Measurements from ENCODE around the gene CENPL. TPM values are rescaled to one million over a fixed set of nuclear protein-coding genes. Genes with fewer than 3 reads are reported as not detected.

CENPL gene
- total and polyA plus RNA-seq, 9 of the 15 experiments (the other 6 are each of a cell fraction or from before 2014, with no cell fraction given): 33.0 to 52.7 (median 39.7) TPM

- 72% methylated on average over 5 of the region's 5 CpGs for WGBS (ENCODE audit: insufficient coverage, low coverage, missing lambda C conversion rate)
- no peaks in the 10 kb centered on the region for H3K4me1 ChIP-seq (replicated peaks in 1 of 2; ENCODE audit: control insufficient read depth in 2 of 2, insufficient read depth in 2 of 2, low read length in 2 of 2)
- TF ChIP-seq CXXC5 (CRISPR knock-in tag; IDR thresholded peaks at IDR 0.05) (no peak), KDM1A (IDR thresholded peaks at IDR 0.05) (0 out of 4 replicates have a peak, but pooled peaks of 1 of the 2 experiments have one; percentile 12)
- ATAC-seq: no peak
- intact Hi-C loops (cut with micrococcal nuclease) (no loop called here), in situ Hi-C loops (cut with MboI) (no loop called here)
- no peak overlapping the region for H2AFZ ChIP-seq (ENCODE audit: low read depth, low read length)
- H3K4me2 ChIP-seq (ENCODE audit: insufficient read depth, low read length): no peak overlapping the region
- H3K27ac ChIP-seq (ENCODE audit: extremely low read depth, low read depth, low read length): no peak overlapping the region
- no peaks in the 10 kb centered on the region for H3K27me3 ChIP-seq (ENCODE audit: control insufficient read depth in 2 of 2, insufficient read depth in 2 of 2, low read length in 2 of 2)
- H3K36me3 ChIP-seq (ENCODE audit: control insufficient read depth, insufficient read depth, low read length): peaks cover 76% of the 10 kb centered on the region
- H3K9ac ChIP-seq (ENCODE audit: insufficient read depth in 1 of 2, low read depth in 2 of 2, low read length in 2 of 2): no peak overlapping the region
- ChIA-PET POLR2A (interaction anchor here (1.1 to 10.4 kb wide), 2 partner anchors 11 to 16 kb away, joined by 3 to 183 read pairs; partner anchors contain the start of genes GAS5 and ZBTB37), CTCF (ENCODE audit: low intra/inter-chr PET ratio) (no interaction called here)
- no peaks in the 10 kb centered on the region for H3K79me2 ChIP-seq (ENCODE audit: control insufficient read depth, insufficient read depth, low read length)
- BruUV-seq (replicated peaks): no TSS peak
- DNase-seq (ENCODE audit: extremely low read depth in 1 of 4, low spot score in 3 of 4): peak in 1 of 4 experiments; percentile 6
- H3K9me3 ChIP-seq (replicated peaks; ENCODE audit: control insufficient read depth, insufficient read depth, low read depth, low read length): no peaks in the 10 kb centered on the region
- no peaks in the 10 kb centered on the region for H3K9me1 ChIP-seq (ENCODE audit: control insufficient read depth, insufficient read depth, low read length)
- H3K4me3 ChIP-seq: no peak overlapping the region
- no peak for FAIRE-seq
- H4K20me1 ChIP-seq (replicated peaks; ENCODE audit: control insufficient read depth, insufficient read depth, low read length): no peaks in the 10 kb centered on the region
These were observed 28.4 kb upstream of the CENPL start for GRCh38 chr1:173853074-173853473.

DNA sequence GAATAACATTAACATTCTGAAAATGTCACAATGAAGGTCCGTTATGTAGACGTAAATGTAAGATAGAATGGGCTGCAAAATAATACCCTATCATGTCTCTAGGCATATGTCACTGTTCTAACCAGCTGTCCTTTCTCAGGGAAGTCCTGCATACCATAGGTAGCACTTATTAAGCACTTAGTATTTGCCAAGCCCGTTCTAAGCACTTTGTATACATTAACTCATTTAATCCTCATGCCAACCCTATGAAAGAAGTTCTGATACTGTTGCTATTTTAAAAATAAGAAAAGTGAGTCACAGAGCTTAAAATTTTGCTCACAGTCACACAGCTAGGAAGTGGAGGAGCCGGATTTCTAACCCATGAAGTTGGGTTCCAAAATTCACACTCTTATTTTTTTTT is 27.4 kb upstream of the CENPL start:
- Histone ChIP-seq H3K4me3 (no peak overlapping the region), H4K20me1 (replicated peaks; ENCODE audit: control insufficient read depth, insufficient read depth, low read length) (no peaks in the 10 kb centered on the region), H3K4me1 (replicated peaks in 1 of 2; ENCODE audit: control insufficient read depth in 2 of 2, insufficient read depth in 2 of 2, low read length in 2 of 2) (no peaks in the 10 kb centered on the region), H3K9me3 (replicated peaks; ENCODE audit: control insufficient read depth, insufficient read depth, low read depth, low read length) (no peaks in the 10 kb centered on the region), H3K9me1 (ENCODE audit: control insufficient read depth, insufficient read depth, low read length) (no peaks in the 10 kb centered on the region), H3K27ac (ENCODE audit: extremely low read depth, low read depth, low read length) (no peak overlapping the region), H3K27me3 (ENCODE audit: control insufficient read depth in 2 of 2, insufficient read depth in 2 of 2, low read length in 2 of 2) (no peaks in the 10 kb centered on the region), H3K79me2 (ENCODE audit: control insufficient read depth, insufficient read depth, low read length) (no peaks in the 10 kb centered on the region), H3K4me2 (ENCODE audit: insufficient read depth, low read length) (no peak overlapping the region), H3K36me3 (ENCODE audit: control insufficient read depth, insufficient read depth, low read length) (peaks cover 70% of the 10 kb centered on the region), H3K9ac (ENCODE audit: insufficient read depth in 1 of 2, low read depth in 2 of 2, low read length in 2 of 2) (no peak overlapping the region), H2AFZ (ENCODE audit: low read depth, low read length) (no peak overlapping the region)
- CTCF ChIA-PET (ENCODE audit: low intra/inter-chr PET ratio): interaction anchor here (0.7 kb wide), 1 partner anchor 291 kb away, joined by 3 read pairs; no protein-coding TSS in a partner anchor
- intact Hi-C loops (cut with micrococcal nuclease): no loop called here
- FAIRE-seq: no peak
- no peak for ATAC-seq
- WGBS (ENCODE audit: insufficient coverage, low coverage, missing lambda C conversion rate): 93% methylated on average over 4 of the region's 4 CpGs
- DNase-seq (ENCODE audit: extremely low read depth in 1 of 4, low spot score in 3 of 4): no peak
- no TSS peak for BruUV-seq (replicated peaks)
- POLR2A ChIA-PET: interaction anchor here (1.1 to 10.4 kb wide), 2 partner anchors 12 to 15 kb away, joined by 3 to 183 read pairs; partner anchors contain the start of genes GAS5 and ZBTB37
- in situ Hi-C loops (cut with MboI): no loop called here
- no peak for TF ChIP-seq ZNF398 (CRISPR knock-in tag; IDR thresholded peaks at IDR 0.05)
- TF ChIP-seq TARDBP (IDR thresholded peaks at IDR 0.05): no peak
- TF ChIP-seq AFF4 (CRISPR knock-in tag; IDR thresholded peaks at IDR 0.05): no peak
- no peak for TF ChIP-seq ZNF274 (IDR thresholded peaks at IDR 0.05; ENCODE audit: borderline replicate concordance, low read depth, low read length)
- TF ChIP-seq KLF10 (CRISPR knock-in tag; IDR thresholded peaks at IDR 0.05): no peak
- TF ChIP-seq ZBTB7A (IDR thresholded peaks at IDR 0.05; ENCODE audit: borderline replicate concordance, control insufficient read depth, low read depth, low read length): no peak
- TF ChIP-seq, protein P1, sequence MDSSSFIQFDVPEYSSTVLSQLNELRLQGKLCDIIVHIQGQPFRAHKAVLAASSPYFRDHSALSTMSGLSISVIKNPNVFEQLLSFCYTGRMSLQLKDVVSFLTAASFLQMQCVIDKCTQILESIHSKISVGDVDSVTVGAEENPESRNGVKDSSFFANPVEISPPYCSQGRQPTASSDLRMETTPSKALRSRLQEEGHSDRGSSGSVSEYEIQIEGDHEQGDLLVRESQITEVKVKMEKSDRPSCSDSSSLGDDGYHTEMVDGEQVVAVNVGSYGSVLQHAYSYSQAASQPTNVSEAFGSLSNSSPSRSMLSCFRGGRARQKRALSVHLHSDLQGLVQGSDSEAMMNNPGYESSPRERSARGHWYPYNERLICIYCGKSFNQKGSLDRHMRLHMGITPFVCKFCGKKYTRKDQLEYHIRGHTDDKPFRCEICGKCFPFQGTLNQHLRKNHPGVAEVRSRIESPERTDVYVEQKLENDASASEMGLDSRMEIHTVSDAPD (CRISPR knock-in tag; IDR thresholded peaks at IDR 0.05): no peak
